Testis (tissue), 3 donors: ENCODE results near the gene FXYD7. TPM values are rescaled to one million over a fixed set of nuclear protein-coding genes. Genes with fewer than 3 reads are reported as not detected.

Source experiments
- DNase-seq: peaks from one replicate; pipeline ENCODE4 v3.0.0-alpha.2; 2019
- H3K27ac ChIP-seq, 2 donors: fragments of 200-600 bp; sonication (generic); one replicate each; pipeline ENCODE4 v1.5.1; 2019
- H3K27me3 ChIP-seq: fragments of 200-600 bp; sonication (generic); one replicate; pipeline ENCODE4 v1.5.1; 2019
- H3K36me3 ChIP-seq: fragments of 200-600 bp; sonication (generic); one replicate; pipeline ENCODE4 v1.5.1; 2017; ENCODE audit warnings: low read depth; ENCODE audit errors: missing control alignments
- H3K4me1 ChIP-seq: fragments of 200-600 bp; sonication (generic); one replicate; pipeline ENCODE4 v1.5.1; 2019
- H3K4me3 ChIP-seq, 2 donors: fragments of 200-600 bp; sonication (generic); one replicate each; pipeline ENCODE4 v1.5.1; 2017 to 2019
- H3K9me3 ChIP-seq: fragments of 200-600 bp; sonication (generic); one replicate; pipeline ENCODE4 v1.5.1; 2017
- POLR2A ChIP-seq: fragments of 450-650 bp; IDR thresholded peaks from one replicate; pipeline ENCODE4 v1.6.1; 2017; ENCODE audit warnings: antibody characterized with exemption, mild to moderate bottlenecking, moderate library complexity
- WGBS, 2 donors: methylation state at CpG; one replicate each; pipeline ENCODE4 v1.1.5; 2018; 5-methylcytosine and 5-hydroxymethylcytosine counted together
- intact Hi-C: fragments of 100-400 bp; cut with DNase I; formaldehyde crosslinking; loops from one replicate; pipeline ENCODE4 v1.15.1; 2023; ENCODE audit warnings: low total_unique reads
- polyA plus RNA-seq: library from polyadenylated mRNA; stranded (reverse); fragments of 350-450 nt; fragmentation: Illumina TruSeq; extraction: RNeasy Lipid Tissue Mini Kit (QIAGEN cat#74804); gene quantifications from one replicate; pipeline ENCODE4 v1.2.3, GENCODE V29; 2014; ENCODE audit warnings: low read depth, low replicate concordance; ENCODE audit not compliant: insufficient read depth
- total RNA-seq, 2 donors: library from RNA; depleted of rRNA; stranded (reverse); fragments of >200 nt; gene quantifications; one replicate each; pipeline ENCODE4 v1.2.3, GENCODE V29; 2016
- TF ChIP-seq, protein P1 (sequence below), 3 experiments: fragments of 450-650 bp in 2 of 3; fragments of 200-600 bp in 1 of 3; sonication (generic) in 1 of 3; IDR thresholded peaks; one replicate each; pipeline ENCODE4 v1.5.1; 2016 to 2019; ENCODE audit warnings: antibody characterized with exemption in 3 of 3, mild to moderate bottlenecking in 2 of 3, moderate library complexity in 1 of 3

Gene FXYD7
- total and polyA plus RNA-seq, 3 donors from 2014 or later, result 1.2 to 2.1 TPM; not detected in 1

DNA sequence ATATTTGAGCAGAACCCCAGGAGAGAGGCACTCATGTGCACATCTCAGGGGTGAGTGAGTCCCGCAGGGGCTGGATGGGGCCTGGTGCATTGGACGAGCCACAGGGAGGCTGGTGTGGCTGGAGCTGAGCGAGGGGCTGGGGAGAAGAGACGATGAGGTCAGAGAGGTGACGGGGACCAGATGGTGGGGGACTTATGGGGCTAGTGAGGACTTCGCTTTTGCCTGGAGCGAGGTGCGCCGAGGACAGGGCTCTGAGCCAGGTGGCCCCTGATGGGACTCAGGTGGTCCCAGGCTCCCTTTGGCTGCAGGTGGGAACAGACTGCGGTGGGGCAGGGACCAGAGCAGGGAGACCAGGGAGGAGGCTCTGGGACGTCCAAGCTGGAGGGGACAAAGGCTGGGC is 34.3 kb upstream of the FXYD7 start:
- TF ChIP-seq, protein P1, sequence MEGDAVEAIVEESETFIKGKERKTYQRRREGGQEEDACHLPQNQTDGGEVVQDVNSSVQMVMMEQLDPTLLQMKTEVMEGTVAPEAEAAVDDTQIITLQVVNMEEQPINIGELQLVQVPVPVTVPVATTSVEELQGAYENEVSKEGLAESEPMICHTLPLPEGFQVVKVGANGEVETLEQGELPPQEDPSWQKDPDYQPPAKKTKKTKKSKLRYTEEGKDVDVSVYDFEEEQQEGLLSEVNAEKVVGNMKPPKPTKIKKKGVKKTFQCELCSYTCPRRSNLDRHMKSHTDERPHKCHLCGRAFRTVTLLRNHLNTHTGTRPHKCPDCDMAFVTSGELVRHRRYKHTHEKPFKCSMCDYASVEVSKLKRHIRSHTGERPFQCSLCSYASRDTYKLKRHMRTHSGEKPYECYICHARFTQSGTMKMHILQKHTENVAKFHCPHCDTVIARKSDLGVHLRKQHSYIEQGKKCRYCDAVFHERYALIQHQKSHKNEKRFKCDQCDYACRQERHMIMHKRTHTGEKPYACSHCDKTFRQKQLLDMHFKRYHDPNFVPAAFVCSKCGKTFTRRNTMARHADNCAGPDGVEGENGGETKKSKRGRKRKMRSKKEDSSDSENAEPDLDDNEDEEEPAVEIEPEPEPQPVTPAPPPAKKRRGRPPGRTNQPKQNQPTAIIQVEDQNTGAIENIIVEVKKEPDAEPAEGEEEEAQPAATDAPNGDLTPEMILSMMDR (IDR thresholded peaks at IDR 0.05), result no peak
- TF ChIP-seq POLR2A, result no peak
- Histone ChIP-seq H3K4me3 (no peak overlapping the region), H3K27ac (no peak overlapping the region), H3K36me3 (no peaks in the 10 kb centered on the region), H3K27me3 (no peaks in the 10 kb centered on the region), H3K9me3 (no peaks in the 10 kb centered on the region), H3K4me1 (no peaks in the 10 kb centered on the region)
- no peak for DNase-seq
- intact Hi-C loops, result no loop called here
- WGBS, 2 donors, result 84 to 87% methylated on average over 11 of the region's 11 CpGs

DNA sequence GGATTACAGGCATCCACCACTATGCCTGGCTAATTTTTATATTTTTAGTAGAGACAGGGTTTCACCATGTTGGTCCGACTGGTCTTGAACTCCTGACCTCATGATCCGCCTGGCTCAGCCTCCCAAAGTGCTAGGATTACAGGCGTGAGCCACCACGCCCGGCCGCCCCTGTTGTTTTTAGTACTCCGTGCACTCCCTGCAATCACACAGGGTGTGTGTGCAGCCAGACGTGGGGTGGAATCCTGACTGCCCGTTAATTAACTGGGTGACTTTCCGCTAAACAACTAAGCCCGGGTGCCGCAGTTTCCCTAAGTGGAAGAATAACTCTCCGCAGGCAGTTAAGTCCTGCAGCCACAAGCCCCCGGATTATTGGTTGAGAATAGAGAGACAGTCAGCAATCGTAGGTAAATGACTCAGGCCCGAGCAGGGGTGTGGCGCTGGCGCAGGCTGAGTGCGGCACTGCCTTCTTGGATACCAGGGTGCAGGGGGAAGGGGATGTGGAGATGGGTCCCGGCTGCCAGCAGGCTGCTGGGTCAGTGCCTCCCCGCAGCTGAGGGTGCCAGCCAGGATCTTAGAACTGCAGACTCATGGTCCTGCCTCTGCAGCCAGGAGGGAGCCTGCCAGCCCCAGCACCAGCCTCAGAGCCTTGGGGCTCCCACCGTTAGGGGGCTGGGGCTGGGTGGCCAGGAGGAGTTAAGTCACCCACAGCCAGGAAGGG is 33.5 kb upstream of the FXYD7 start:
- WGBS, 2 donors, result 80 to 82% methylated on average over 14 to 22 of the region's 22 CpGs
- no peaks in the 10 kb centered on the region for H3K36me3 ChIP-seq

DNA sequence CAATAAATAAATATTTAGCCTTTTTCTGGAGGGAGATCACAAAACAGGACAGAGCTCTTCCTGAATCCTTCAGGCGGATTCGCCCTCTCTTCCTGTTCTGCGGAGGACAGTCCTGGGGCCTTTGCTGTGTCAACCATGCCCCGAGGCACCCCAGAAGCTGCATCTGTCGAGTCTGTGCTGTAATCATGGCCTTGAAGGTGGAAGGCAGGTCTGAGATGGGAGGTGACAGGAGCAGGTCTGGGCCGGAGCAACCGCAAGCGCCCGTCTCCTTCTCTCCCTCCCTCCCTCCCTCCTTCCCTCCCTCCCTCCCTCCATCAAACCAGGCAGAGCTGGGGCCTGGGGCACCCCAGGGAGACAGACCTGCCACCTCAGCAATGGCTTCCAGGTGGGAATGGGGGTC is 32.1 kb upstream of the FXYD7 start:
- no peak overlapping the region for H3K4me3 ChIP-seq
- DNase-seq, result no peak
- no peaks in the 10 kb centered on the region for H3K36me3 ChIP-seq
- H3K27me3 ChIP-seq, result no peaks in the 10 kb centered on the region
- H3K9me3 ChIP-seq, result no peaks in the 10 kb centered on the region
- H3K4me1 ChIP-seq, result no peaks in the 10 kb centered on the region
- H3K27ac ChIP-seq, result no peak overlapping the region
- TF ChIP-seq POLR2A, result no peak
- TF ChIP-seq, protein P1 (IDR thresholded peaks at IDR 0.05), result no peak
- 63 to 72% methylated on average over 6 to 9 of the region's 9 CpGs for WGBS, 2 donors
- intact Hi-C loops, result no loop called here

More for the DNA sequence above, 33.5 kb upstream of the FXYD7 start:
- no peaks in the 10 kb centered on the region for H3K9me3 ChIP-seq
- intact Hi-C loops, result no loop called here
- TF ChIP-seq, protein P1 (IDR thresholded peaks at IDR 0.05), result no peak
- TF ChIP-seq POLR2A, result no peak
- DNase-seq, result no peak
- H3K27ac ChIP-seq, result no peak overlapping the region
- no peaks in the 10 kb centered on the region for H3K4me1 ChIP-seq
- no peak overlapping the region for H3K4me3 ChIP-seq
- no peaks in the 10 kb centered on the region for H3K27me3 ChIP-seq

DNA sequence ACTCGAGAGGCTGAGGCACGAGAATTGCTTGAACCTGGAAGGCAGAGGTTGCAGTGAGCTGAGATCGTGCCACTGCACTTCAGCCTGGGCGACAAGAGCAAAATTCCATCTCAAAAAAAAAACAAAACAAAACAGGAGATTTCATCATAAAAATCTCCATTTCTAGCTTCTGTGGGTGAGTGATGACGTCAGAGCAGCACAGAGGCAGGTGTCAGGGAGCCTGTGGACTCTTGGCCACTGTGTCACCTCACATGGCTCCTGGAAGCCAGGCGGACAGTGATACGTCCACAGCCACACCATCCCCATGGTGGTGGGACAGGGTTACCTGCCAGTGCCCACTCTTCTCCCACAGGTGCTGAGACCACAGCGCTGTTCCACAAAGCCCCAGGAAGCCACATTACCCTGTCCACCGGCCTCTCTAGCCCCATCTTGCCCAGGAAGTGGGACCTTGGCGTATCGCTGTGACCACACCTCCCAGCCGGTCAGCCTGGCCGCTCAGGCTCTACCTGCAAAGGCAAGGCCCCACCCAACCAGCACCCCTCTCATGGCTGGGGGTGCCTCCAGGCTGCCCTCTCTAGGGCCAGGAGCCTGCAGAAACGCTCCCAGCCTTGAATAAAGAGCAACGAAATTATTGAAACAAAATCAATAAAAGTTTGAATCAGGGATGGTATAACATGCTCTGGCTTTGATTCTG is 29.9 kb upstream of the FXYD7 start:
- no peaks in the 10 kb centered on the region for H3K4me1 ChIP-seq
- H3K4me3 ChIP-seq, result no peak overlapping the region
- H3K9me3 ChIP-seq, result no peaks in the 10 kb centered on the region
- H3K27me3 ChIP-seq, result no peaks in the 10 kb centered on the region
- H3K36me3 ChIP-seq, result no peaks in the 10 kb centered on the region
- H3K27ac ChIP-seq, result no peak overlapping the region
- intact Hi-C loops, result no loop called here
- TF ChIP-seq, protein P1 (IDR thresholded peaks at IDR 0.05), result no peak
- TF ChIP-seq POLR2A, result no peak
- 86 to 90% methylated on average over 7 to 15 of the region's 15 CpGs for WGBS, 2 donors
- no peak for DNase-seq
